NCI-H187 (cell line): ENCODE results near the gene ATP13A1.
"Not testable (repeated sequence)": the region's sequence is repeated elsewhere in the genome, so short reads cannot be mapped to it uniquely, and the experiment has no call there.

ENCODE experiments used
- DNase-seq, 2 experiments: peaks; one replicate each; lab custom pipeline; 2025; lab: John Stamatoyannopoulos, UW

ATP13A1 gene

DNA sequence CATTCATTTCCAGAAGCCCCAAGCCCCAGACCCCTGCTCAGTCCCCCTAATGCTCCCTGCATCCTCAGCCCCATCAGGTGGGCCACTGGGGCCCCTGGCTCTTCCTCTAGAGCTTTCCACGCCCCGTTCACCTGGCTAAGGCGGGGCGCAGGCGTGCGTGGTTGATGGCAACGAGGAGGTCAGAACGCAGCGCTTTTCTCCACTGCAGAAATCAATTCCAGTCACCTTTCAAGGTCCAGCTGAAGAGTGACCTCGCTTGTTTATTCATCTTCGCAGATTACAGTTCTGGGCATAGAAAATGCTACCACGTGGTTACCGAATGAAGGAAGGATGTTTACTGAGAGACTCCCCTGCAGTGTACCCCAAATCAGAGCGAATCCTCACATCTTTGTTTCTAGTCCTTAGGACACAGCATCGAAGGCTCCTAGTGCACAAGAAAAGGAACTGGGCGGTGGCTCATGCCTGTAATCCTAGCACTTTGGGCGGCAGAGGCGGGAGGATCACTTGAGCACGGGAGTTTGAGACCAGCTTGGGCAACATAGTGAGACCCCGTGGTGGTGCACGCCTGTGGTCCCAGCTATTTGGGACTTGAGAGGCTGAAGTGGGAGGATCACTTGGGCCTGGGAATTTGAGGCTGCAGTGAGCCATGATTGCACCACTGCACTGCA lies 44.2 kb downstream of the ATP13A1 start:
- DNase-seq, result no peak

DNA sequence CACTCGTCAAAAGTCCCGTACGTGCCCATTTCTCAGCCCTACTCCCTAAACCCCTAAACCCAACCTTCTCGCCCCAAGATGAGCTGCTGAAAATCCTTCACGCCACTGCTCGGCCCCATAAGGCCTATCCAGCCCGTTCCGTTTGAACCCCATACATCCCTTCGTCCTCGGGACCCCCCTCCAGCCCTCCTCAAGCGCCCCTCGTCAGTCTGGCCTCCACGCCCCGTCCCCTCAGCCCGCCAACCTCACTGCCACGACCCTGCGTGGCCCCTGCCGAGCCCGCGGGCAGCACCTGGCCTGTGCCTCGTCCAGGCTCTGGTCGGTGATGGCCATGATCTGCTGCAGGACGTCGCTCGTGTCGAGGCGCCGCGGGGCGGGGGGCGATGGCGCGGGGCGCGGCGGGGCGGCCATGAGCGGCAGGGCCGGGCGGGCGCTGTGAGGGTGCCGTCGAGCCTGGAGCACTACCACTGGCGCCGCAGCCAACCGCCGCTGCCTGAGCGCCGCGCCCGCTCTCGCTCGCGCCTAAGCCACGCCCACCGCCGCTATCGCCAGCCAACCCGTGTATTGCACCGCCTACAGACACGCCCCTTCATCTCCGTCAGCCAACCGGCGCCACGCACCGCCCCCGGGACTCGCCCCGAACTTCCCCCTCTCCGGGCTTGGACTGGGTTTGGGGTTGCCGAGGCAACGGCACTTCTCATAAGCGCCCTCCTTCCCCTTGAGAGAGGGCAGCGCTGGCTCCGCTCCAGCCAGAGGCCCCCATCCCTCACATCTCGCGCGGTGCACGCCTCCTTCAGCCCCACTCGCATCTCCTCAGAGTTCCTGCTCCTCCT lies 45.0 kb downstream of the ATP13A1 start, which contains the start of gene PBX4:
Gene PBX4 (minus strand): TSS at position 469 of the 833 bp plus-strand sequence. CDS start 58 bp downstream, at position 411.
- peak; percentile 59 to 94 for DNase-seq

- no peak for DNase-seq
These were observed 48.4 kb downstream of the ATP13A1 start for GRCh38 chr19:19615086-19615485.

DNA sequence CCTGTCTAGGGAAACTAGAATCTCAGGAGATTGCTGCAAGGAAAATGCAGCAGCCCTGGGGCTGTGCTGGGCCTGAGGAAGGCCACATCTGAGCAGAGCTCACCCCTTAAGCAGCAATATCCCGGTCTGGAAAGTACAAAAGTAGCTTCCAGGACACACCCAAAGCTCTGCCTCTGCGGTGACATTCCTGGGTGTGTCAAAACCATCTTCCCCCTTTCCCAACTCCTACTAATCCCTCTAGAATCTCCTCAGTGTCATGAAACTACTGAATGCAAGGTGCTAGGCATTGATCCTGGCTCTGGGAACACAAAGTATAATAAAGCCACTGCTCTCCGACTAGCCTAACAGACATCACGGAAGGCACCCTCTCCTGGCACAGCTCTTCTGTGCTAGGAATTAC lies 50.0 kb downstream of the ATP13A1 start:
- no peak for DNase-seq

- DNase-seq, result no peak
These were observed 52.9 kb downstream of the ATP13A1 start for GRCh38 chr19:19610376-19611202.

- not testable (repeated sequence) for DNase-seq
These were observed 56.8 kb downstream of the ATP13A1 start for GRCh38 chr19:19606686-19607085.

DNA sequence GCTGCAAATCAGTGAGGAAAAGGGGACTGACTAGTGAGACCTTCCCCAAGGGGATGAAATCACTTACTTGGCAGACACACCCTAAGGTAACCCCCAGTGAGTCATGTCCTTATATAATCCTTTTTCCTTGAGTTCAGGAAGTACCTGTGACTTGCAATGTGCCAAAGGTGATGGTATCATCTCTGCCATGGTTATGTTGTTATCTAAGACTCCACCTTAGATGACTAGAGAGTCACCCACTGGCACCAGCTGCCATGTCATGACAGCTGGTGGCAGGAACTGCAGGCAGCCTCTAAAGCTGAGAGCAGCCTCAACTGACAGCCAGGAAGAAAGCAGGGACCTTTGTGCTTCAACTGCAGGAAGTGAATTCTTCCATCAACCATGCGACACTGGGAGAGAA lies 57.5 kb downstream of the ATP13A1 start:
- DNase-seq, result no peak

GRCh38 chr19:19602713-19603324 lies 60.7 kb downstream of the ATP13A1 start:
- no peak for DNase-seq

GRCh38 chr19:19602136-19602712 lies 61.3 kb downstream of the ATP13A1 start:
- no peak for DNase-seq

GRCh38 chr19:19600793-19601330 lies 62.6 kb downstream of the ATP13A1 start:
- DNase-seq, result no peak

DNA sequence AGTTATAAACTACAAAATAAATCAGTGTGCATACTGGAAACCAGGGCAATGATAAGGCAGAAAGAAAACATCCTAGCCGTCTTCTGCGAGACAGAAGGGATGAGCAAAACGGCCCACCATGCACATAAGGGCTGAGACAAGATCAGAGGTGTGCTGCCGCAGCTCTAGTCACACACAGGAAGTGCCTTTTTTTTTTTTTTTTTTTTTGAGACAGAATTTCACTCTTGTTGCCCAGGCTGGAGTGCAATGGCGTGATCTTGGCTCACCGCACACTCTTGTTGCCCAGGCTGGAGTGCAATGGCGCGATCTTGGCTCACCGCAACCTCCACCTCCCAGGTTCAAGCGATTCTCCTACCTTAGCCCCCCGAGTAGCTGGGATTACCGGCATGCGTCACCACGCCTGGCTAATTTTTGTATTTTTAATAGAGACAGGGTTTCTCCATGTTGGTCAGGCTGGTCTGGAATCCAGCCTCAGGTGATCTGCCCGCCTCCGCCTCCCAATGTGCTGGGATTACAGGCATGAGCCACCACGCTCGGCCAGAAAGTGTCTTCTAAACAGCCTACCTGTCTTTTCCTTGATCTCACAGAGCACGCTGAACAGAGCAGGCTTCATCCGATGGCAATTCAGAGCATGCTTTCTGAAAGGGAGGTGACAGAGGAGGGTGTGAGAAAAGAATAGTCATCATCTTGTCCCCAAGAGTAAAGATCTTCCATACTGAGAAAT lies 64.6 kb downstream of the ATP13A1 start:
- DNase-seq, result not testable (repeated sequence)

DNA sequence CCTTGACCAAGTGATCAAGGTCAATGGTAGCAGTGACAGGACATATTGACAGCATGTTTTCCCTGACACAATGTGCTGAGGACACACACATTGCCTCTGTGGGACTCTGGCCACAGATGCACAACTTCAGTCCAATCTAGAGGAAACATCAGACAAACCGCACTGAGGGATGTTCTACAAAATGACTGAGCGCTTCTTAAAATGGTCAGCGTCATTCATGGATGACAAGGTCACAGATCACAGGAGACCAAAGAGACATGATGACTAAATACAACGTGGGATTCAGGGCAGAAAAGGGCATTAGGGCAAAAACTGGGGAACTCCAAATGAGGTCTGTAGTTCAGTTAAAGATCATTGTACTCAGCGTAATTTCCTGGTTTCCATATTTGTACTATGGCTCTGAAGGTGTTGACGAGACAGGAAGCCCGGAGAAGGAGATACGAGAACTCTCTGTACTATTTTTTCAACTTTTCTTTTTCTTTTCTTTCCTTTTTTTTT lies 65.6 kb downstream of the ATP13A1 start:
- DNase-seq, result no peak
